GM18909 (cell line): ENCODE data around the gene PCDH18.

Experiments used
- ATAC-seq: cut with Tn5 transposase; IDR thresholded peaks from one replicate; pipeline ENCODE4 v1.9.1; 2021; ENCODE audit warnings: mild to moderate bottlenecking; ENCODE audit not compliant: unreplicated experiment, poor library complexity

Gene PCDH18

DNA sequence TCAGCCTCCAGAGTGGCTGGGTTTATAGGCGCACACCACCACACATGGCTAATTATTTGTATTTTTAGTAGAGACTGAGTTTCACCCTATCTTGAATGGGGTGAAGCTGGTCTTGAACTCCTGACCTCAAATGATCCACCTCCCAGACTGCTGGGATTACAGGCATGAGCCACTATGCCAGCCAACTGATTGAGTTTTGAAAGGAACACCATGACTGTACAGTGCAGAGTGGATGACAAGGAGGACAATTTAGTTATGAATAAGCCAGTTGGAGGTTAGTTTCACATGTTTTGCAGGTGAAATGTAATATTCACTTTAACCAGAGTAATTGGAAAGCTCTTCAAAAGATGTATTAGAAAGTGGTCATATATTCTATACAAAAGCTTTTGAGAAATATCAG, 60.8 kb downstream of the PCDH18 start:
- ATAC-seq: no peak

DNA sequence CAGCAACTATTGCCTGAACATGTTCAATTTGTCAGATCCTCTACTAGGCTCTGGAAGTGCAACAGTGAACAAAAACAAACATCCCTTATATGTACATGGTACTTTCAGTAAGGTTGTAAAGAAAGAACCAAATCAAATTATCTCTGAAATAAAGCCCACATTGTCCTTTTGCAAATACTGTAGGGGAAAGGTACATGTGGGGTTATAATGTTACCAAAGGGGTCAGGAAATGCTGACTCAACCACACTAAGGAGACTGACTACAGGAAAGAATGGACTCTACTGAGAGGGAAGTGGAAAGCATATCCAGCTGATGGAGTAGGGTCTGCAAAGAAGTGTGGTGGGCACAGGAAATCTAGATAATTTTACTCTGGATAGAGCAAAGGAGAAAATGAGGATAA, 61.5 kb downstream of the PCDH18 start:
- no peak for ATAC-seq
